Cardiac muscle cell (in vitro differentiated cells and primary cell): ENCODE data around the gene LAMB4. TPM values are rescaled to one million over a fixed set of nuclear protein-coding genes. Genes with fewer than 3 reads are reported as not detected.

Experiments used
- DNase-seq, 2 donors: peaks; one replicate each; pipeline versions ENCODE4 v3.0.0 to v3.0.0-alpha.2; 2010 to 2017; ENCODE audit warnings: low read depth in 1 of 2, low spot score in 1 of 2
- H3K27ac ChIP-seq: fragments of 200-600 bp; sonication (generic); 2 replicates; pipeline ENCODE4 v1.5.1; 2016
- H3K27me3 ChIP-seq: fragments of 200-600 bp; sonication (generic); 2 replicates; pipeline ENCODE4 v1.6.0; 2016; ENCODE audit warnings: control low read depth
- H3K36me3 ChIP-seq: fragments of 200-600 bp; sonication (generic); 2 replicates; pipeline ENCODE4 v1.5.1; 2016; ENCODE audit warnings: control low read depth
- H3K4me1 ChIP-seq: fragments of 200-600 bp; sonication (generic); 2 replicates; pipeline ENCODE4 v1.8.1; 2017; ENCODE audit warnings: low read depth, mild to moderate bottlenecking, mixed run types
- H3K4me3 ChIP-seq: fragments of 200-600 bp; sonication (generic); 2 replicates; pipeline ENCODE4 v1.5.1; 2016; ENCODE audit warnings: mild to moderate bottlenecking
- H3K9me3 ChIP-seq: fragments of 200-600 bp; sonication (generic); 2 replicates; pipeline ENCODE4 v1.5.1; 2017; ENCODE audit warnings: low read depth, mild to moderate bottlenecking, control low read depth
- polyA plus RNA-seq: library from polyadenylated mRNA; unstranded; fragments of >200 nt; fragmentation: Nextera tagmentation; extraction: Ambion mirVana; gene quantifications from 2 replicates; pipeline ENCODE4 v1.2.1, GENCODE V29; 2016
- total RNA-seq: library from RNA; depleted of rRNA; stranded (reverse); fragments of >200 nt; gene quantifications from 2 replicates; pipeline ENCODE4 v1.2.3, GENCODE V29; 2016
- TF ChIP-seq, protein P1 (sequence below): IDR thresholded peaks from 2 replicates; pipeline ENCODE4 v1.5.1; 2012; ENCODE audit warnings: low read depth, mild to moderate bottlenecking, low read length

The LAMB4 gene
- total and polyA plus RNA-seq, 2 experiments from 2014 or later = not detected

GRCh38 chr7:107977048-107977447 is 153.1 kb downstream of the LAMB4 start:
- Histone ChIP-seq H3K27ac (no peak overlapping the region), H3K9me3 (no peaks in the 10 kb centered on the region), H3K27me3 (no peaks in the 10 kb centered on the region), H3K36me3 (no peaks in the 10 kb centered on the region), H3K4me3 (no peak overlapping the region), H3K4me1 (peaks cover 11% of the 10 kb centered on the region)
- peak in 1 of 2 donors; percentile 30 for DNase-seq
- TF ChIP-seq, protein P1, sequence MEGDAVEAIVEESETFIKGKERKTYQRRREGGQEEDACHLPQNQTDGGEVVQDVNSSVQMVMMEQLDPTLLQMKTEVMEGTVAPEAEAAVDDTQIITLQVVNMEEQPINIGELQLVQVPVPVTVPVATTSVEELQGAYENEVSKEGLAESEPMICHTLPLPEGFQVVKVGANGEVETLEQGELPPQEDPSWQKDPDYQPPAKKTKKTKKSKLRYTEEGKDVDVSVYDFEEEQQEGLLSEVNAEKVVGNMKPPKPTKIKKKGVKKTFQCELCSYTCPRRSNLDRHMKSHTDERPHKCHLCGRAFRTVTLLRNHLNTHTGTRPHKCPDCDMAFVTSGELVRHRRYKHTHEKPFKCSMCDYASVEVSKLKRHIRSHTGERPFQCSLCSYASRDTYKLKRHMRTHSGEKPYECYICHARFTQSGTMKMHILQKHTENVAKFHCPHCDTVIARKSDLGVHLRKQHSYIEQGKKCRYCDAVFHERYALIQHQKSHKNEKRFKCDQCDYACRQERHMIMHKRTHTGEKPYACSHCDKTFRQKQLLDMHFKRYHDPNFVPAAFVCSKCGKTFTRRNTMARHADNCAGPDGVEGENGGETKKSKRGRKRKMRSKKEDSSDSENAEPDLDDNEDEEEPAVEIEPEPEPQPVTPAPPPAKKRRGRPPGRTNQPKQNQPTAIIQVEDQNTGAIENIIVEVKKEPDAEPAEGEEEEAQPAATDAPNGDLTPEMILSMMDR = no peak

DNA sequence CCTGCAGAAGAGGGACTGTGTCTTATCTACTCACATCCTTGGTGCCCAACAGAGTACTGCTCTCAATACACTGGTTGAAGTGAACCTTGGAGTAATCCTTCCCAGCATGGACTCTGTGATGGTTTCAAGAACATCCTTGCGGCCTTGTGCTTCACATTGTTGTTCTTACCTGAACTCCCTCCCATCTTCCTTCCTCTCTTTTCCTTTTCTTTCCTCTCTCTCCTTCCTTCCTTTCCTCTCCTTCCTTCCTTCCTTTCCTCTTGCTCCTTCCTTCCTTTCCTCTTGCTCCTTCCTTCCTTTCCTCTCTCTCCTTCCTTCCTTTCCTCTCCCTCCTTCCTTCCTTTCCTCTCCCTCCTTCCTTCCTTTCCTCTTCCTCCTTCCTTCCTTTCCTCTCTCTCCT is 153.5 kb downstream of the LAMB4 start:
- Histone ChIP-seq H3K27me3 (no peaks in the 10 kb centered on the region), H3K9me3 (no peaks in the 10 kb centered on the region), H3K27ac (no peak overlapping the region), H3K36me3 (no peaks in the 10 kb centered on the region), H3K4me1 (peaks cover 11% of the 10 kb centered on the region), H3K4me3 (no peak overlapping the region)
- TF ChIP-seq, protein P1 = no peak
- no peak for DNase-seq

DNA sequence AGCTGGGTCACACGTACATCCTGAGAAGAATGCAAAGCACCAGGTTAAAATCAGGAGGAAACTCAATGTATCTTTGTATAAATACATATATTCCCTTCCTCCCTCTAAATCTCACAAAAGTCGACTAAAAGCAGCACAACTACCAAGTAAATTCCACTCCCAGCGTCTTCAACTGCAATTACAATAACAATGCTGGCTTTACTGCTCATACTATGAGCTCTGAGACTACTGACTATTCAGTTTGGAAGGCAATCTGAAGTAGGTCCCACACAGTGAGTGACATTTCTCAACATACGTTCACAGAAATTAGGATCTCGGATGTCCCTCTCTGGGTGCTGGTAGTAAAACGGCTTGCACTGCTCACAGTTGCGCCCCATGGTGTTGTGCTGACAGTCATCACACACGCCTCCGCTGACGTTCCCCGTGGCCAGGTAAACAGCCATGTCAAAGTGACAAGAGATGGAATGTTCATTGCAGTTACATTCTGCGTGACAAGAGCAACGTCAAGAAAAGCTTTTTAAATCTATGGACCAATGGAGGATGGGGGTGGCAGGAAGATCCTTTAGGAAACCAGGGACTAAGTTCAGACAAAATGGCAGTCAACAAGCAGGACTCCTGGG is 154.7 kb downstream of the LAMB4 start:
- Histone ChIP-seq H3K4me1 (peaks cover 13% of the 10 kb centered on the region), H3K9me3 (no peaks in the 10 kb centered on the region), H3K36me3 (no peaks in the 10 kb centered on the region), H3K27ac (no peak overlapping the region), H3K4me3 (no peak overlapping the region), H3K27me3 (no peaks in the 10 kb centered on the region)
- DNase-seq = no peak
- TF ChIP-seq, protein P1 = no peak

DNA sequence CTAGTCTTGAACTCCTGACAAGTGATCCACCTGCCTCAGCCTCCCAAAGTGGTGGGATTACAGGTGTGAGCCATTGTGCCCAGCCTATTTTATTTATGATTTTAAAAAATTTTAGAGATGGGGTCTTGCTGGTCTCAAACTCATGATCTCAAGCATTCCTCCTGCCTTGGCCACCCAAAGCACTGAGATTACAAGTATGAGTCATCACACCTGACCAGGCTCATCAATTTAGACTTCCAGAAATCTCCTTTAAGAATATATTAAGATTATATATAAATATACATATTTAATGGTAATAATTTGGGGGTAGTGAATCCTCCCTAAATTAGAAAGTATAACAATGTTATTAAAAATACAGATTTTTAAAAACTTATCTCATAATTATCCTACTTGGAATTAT is 156.3 kb downstream of the LAMB4 start:
- H3K4me1 ChIP-seq = peaks cover 13% of the 10 kb centered on the region
- no peaks in the 10 kb centered on the region for H3K9me3 ChIP-seq
- no peaks in the 10 kb centered on the region for H3K36me3 ChIP-seq
- TF ChIP-seq, protein P1 = no peak
- DNase-seq = no peak
- H3K27ac ChIP-seq = no peak overlapping the region
- no peaks in the 10 kb centered on the region for H3K27me3 ChIP-seq
- no peak overlapping the region for H3K4me3 ChIP-seq

Other genes with a start within 250 kb of the LAMB4 start
- gene DLD, start 239.2 kb downstream of the LAMB4 start, total RNA-seq = 112 and 250 TPM in 2 replicates
- 175 and 199 TPM in 2 replicates for gene DLD, start 239.2 kb downstream of the LAMB4 start, polyA plus RNA-seq
- 32.8 and 34.0 TPM in 2 replicates for gene LAMB1, start 127.2 kb downstream of the LAMB4 start, total RNA-seq
- gene LAMB1, start 127.2 kb downstream of the LAMB4 start, polyA plus RNA-seq = 28.7 and 31.8 TPM in 2 replicates